Adrenal gland (tissue), 12 donors: ENCODE data around the gene KCNAB1. TPM values are rescaled to one million over a fixed set of nuclear protein-coding genes. Genes with fewer than 3 reads are reported as not detected.

Source experiments
- DNase-seq, 7 donors: peaks; one replicate each; pipeline ENCODE4 v3.0.0-alpha.2; 2019 to 2020
- H3K27ac ChIP-seq, 5 donors: fragments of 200-600 bp; sonication (generic) in 4 of 5; 1 replicate in 3 of 5; 2 replicates in 2 of 5; pipeline versions ENCODE4 v1.5.1 to v1.8.0; 2016 to 2020; ENCODE audit warnings: mild to moderate bottlenecking in 1 of 5
- H3K27me3 ChIP-seq: fragments of 200-600 bp; 2 replicates; pipeline ENCODE4 v1.8.0; 2021
- H3K36me3 ChIP-seq, 2 donors: fragments of 200-600 bp; replicated peaks in 1 of 2; 1 replicate in 1 of 2; 2 replicates in 1 of 2; pipeline versions ENCODE4 v1.5.1 to v1.8.0; 2018 to 2022
- H3K4me1 ChIP-seq, 2 donors: fragments of 200-600 bp; replicated peaks in 1 of 2; 1 replicate in 1 of 2; 2 replicates in 1 of 2; pipeline versions ENCODE4 v1.5.1 to v1.8.0; 2018 to 2021
- H3K4me3 ChIP-seq, 4 donors: fragments of 200-600 bp; sonication (generic) in 3 of 4; one replicate each; pipeline ENCODE4 v1.5.1; 2016 to 2018
- H3K9me3 ChIP-seq, 3 donors: fragments of 200-600 bp; sonication (generic) in 1 of 3; replicated peaks in 1 of 3; 1 replicate in 2 of 3; 2 replicates in 1 of 3; pipeline versions ENCODE4 v1.5.1 to v1.8.0; 2016 to 2021
- POLR2A ChIP-seq, 2 donors: fragments of 450-650 bp; IDR thresholded peaks; one replicate each; pipeline ENCODE4 v1.6.1; 2017; ENCODE audit warnings: antibody characterized with exemption in 2 of 2, mild to moderate bottlenecking in 2 of 2, moderate library complexity in 1 of 2
- WGBS, 4 donors: extraction: QIAGEN DNeasy Blood & Tissue Kit in 2 of 4; methylation state at CpG; one replicate each; pipeline versions ENCODE4 v1.1.5 to v1.1.7; 2013 to 2017; 5-methylcytosine and 5-hydroxymethylcytosine counted together
- intact Hi-C, 2 donors: fragments of 100-400 bp; cut with DNase I; formaldehyde crosslinking; loops; one replicate each; pipeline versions ENCODE4 v1.14.1 to v1.15.0; 2022 to 2023
- polyA plus RNA-seq, 3 donors: library from polyadenylated mRNA; stranded (reverse); fragments of 200-250 nt in 2 of 3; fragments of 350-450 nt in 1 of 3; fragmentation: Illumina TruSeq in 1 of 3; extraction: RNeasy Lipid Tissue Mini Kit (QIAGEN cat#74804) in 1 of 3; gene quantifications; one replicate each; pipeline ENCODE4 v1.2.3, GENCODE V29; 2013 to 2014
- total RNA-seq, 9 donors: library from RNA; depleted of rRNA in 4 of 9; stranded (reverse); fragments of >200 nt in 4 of 9; fragments of 120-200 nt in 1 of 9; fragmentation: NEBNext Ultra II Directional in 1 of 9; extraction: Animal tissue kit (Norgen Biotek cat#: 25700) in 1 of 9; gene quantifications; one replicate each; pipeline versions ENCODE4 v1.1.0 to v1.2.4, GENCODE V29; 2013 to 2023
- TF ChIP-seq, protein P1 (sequence below), 6 experiments: fragments of 450-650 bp in 4 of 6; fragments of 200-600 bp in 2 of 6; sonication (generic) in 1 of 6; IDR thresholded peaks; 1 replicate in 5 of 6; 2 replicates in 1 of 6; pipeline versions ENCODE4 v1.5.1 to v1.8.0; 2016 to 2021; ENCODE audit warnings: antibody characterized with exemption in 6 of 6, mild to moderate bottlenecking in 2 of 6, moderate library complexity in 1 of 6
- donor health status: healthy with polysubstance abuse.
- donor health status: Bipolar disorder and iron deficiency.
- donor health status: DM: yes; HTN: yes; CAD: no.
- donor health status: DM: no; HTN: no; CAD: no.
- donor health status: DM: no; HTN: no; CAD: no.
- donor health status: DM: yes; HTN: yes; CAD: no.

The KCNAB1 gene
- total and polyA plus RNA-seq, 12 donors, result 0.36 to 5.0 (median 1.5) TPM

DNA sequence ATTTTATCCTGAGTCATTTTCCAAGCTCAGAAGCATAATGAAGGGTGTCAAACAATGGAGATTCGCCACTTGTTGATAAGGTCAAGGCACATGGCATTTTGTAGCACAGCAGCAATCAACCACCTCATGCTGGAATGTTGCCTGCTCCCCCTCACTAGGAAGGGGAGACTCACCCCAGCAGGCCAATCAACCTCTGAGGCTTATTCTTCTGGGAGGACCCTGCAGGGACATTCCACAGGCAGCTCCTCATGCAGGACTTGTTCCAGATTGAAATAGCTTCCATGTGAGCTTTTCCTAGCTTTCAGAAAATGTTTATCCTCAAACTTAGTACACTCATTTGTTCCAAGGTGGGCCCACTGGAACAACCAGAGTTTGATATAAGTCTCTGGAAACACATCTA is 356.9 kb downstream of the KCNAB1 start:
- intact Hi-C loops, result no loop called here
- H3K27me3 ChIP-seq, result no peaks in the 10 kb centered on the region
- no peak overlapping the region for H3K27ac ChIP-seq
- no peaks in the 10 kb centered on the region for H3K36me3 ChIP-seq
- no peak for DNase-seq
- H3K9me3 ChIP-seq, result no peaks in the 10 kb centered on the region
- H3K4me1 ChIP-seq, result no peaks in the 10 kb centered on the region
- 75 to 87% (median 83%) methylated on average over 1 of the region's 1 CpG for WGBS, 4 donors
- no peak overlapping the region for H3K4me3 ChIP-seq
- no peak for TF ChIP-seq POLR2A (IDR thresholded peaks at IDR 0.05)
- TF ChIP-seq, protein P1, sequence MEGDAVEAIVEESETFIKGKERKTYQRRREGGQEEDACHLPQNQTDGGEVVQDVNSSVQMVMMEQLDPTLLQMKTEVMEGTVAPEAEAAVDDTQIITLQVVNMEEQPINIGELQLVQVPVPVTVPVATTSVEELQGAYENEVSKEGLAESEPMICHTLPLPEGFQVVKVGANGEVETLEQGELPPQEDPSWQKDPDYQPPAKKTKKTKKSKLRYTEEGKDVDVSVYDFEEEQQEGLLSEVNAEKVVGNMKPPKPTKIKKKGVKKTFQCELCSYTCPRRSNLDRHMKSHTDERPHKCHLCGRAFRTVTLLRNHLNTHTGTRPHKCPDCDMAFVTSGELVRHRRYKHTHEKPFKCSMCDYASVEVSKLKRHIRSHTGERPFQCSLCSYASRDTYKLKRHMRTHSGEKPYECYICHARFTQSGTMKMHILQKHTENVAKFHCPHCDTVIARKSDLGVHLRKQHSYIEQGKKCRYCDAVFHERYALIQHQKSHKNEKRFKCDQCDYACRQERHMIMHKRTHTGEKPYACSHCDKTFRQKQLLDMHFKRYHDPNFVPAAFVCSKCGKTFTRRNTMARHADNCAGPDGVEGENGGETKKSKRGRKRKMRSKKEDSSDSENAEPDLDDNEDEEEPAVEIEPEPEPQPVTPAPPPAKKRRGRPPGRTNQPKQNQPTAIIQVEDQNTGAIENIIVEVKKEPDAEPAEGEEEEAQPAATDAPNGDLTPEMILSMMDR (IDR thresholded peaks at IDR 0.05), result no peak

DNA sequence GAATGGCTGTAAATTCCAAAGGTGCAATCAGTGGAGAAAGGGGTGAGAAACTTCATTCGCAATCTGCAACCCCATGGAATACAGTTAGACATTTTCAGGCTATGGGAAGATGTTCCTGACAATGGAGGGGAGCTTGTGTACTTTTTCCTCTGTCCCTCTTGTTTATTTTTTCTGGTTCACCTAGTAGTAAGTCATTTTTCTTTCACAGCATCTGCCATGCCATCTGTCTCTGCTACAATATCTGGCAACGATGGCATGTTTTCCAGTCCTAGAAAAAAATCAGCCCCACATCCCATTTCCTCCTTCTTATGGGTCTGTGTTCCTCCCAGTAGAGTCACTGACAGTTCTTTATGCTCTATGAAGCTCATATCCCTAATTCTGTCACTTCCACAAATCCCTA is 358.5 kb downstream of the KCNAB1 start:
- H3K9me3 ChIP-seq, result no peaks in the 10 kb centered on the region
- H3K4me3 ChIP-seq, result no peak overlapping the region
- H3K36me3 ChIP-seq, result no peaks in the 10 kb centered on the region
- no peak overlapping the region for H3K27ac ChIP-seq
- no peak for TF ChIP-seq POLR2A (IDR thresholded peaks at IDR 0.05)
- TF ChIP-seq, protein P1 (IDR thresholded peaks at IDR 0.05), result no peak
- intact Hi-C loops, result no loop called here
- 75 to 91% (median 80%) methylated on average over 2 of the region's 2 CpGs for WGBS, 4 donors
- H3K27me3 ChIP-seq, result no peaks in the 10 kb centered on the region
- no peak for DNase-seq
- H3K4me1 ChIP-seq, result peaks cover 0 to 7% of the 10 kb centered on the region in 2 donors

DNA sequence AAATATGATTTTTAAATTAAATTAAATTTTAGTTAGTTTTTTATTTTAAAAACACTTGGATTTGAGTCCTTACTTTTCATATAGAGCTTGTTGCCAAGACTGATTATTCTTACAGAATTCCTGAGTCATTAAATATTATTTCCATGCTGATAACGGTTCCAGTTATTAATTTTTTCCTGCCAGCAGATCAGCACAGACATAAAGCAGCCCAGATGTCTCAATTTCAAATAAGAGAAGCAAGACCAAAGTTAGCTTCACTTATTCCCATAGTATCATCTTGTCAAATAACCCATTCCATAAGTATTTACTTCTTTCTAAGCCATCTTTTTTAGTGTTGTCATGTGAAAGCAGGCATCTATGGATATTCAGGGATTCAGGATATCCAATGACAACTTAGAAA is 359.2 kb downstream of the KCNAB1 start:
- Histone ChIP-seq H3K27ac (no peak overlapping the region), H3K36me3 (no peaks in the 10 kb centered on the region), H3K4me3 (no peak overlapping the region), H3K27me3 (no peaks in the 10 kb centered on the region), H3K4me1 (peaks cover 0 to 9% of the 10 kb centered on the region in 2 donors), H3K9me3 (no peaks in the 10 kb centered on the region)
- intact Hi-C loops, result no loop called here
- DNase-seq, result no peak
- no peak for TF ChIP-seq POLR2A (IDR thresholded peaks at IDR 0.05)
- TF ChIP-seq, protein P1 (IDR thresholded peaks at IDR 0.05), result no peak
- WGBS, 4 donors, result 40 to 57% (median 46%) methylated on average over 1 of the region's 1 CpG

DNA sequence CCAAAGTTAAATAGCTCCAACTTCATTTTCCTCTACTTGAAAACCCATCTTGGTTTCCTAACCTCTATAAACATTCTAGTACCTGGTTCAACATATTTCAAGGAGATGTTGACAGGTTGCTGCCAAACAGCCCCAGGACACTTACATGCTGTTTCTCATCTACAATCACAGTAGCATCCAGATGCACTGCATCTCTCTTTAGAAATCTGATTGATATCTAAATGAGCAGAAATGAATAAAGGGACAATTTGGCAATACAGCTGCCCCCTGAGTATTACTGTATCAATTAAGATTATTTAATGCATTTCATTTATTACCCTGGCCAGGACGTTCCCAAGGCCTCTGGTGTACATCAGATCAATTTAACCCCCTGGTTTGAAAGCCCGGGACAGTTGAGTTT is 360.6 kb downstream of the KCNAB1 start:
- Histone ChIP-seq H3K9me3 (no peaks in the 10 kb centered on the region), H3K4me3 (no peak overlapping the region), H3K4me1 (peaks cover 0 to 9% of the 10 kb centered on the region in 2 donors), H3K27me3 (no peaks in the 10 kb centered on the region), H3K27ac (no peak overlapping the region), H3K36me3 (no peaks in the 10 kb centered on the region)
- no peak for DNase-seq
- intact Hi-C loops, result no loop called here
- WGBS, 4 donors, result 83 to 85% (median 83%) methylated on average over 2 of the region's 2 CpGs
- TF ChIP-seq, protein P1 (IDR thresholded peaks at IDR 0.05), result no peak
- no peak for TF ChIP-seq POLR2A (IDR thresholded peaks at IDR 0.05)
